Ovary (tissue), 9 donors: ENCODE measurements around the gene KYNU. TPM values are rescaled to one million over a fixed set of nuclear protein-coding genes. Genes with fewer than 3 reads are reported as not detected.

Experiments used
- DNase-seq, 5 donors: peaks; one replicate each; pipeline ENCODE4 v3.0.0-alpha.2; 2019 to 2020
- H3K27ac ChIP-seq, 2 donors: fragments of 200-600 bp; one replicate each; pipeline versions ENCODE4 v1.5.1 to v1.8.0; 2019 to 2022
- H3K27me3 ChIP-seq: fragments of 200-600 bp; one replicate; pipeline ENCODE4 v1.8.0; 2022
- H3K36me3 ChIP-seq: fragments of 200-600 bp; sonication (generic); one replicate; pipeline ENCODE4 v1.5.1; 2019
- H3K4me1 ChIP-seq: one replicate; pipeline ENCODE4 v1.8.1; 2013; ENCODE audit warnings: mild to moderate bottlenecking, moderate library complexity; ENCODE audit not compliant: insufficient read depth
- H3K4me3 ChIP-seq: fragments of 200-600 bp; sonication (generic); one replicate; pipeline ENCODE4 v1.5.1; 2017
- H3K9me3 ChIP-seq, 2 donors: fragments of 200-600 bp in 1 of 2; sonication (generic) in 1 of 2; one replicate each; pipeline versions ENCODE4 v1.5.1 to v1.8.1; 2013 to 2019; ENCODE audit warnings: mild to moderate bottlenecking in 1 of 2, moderate library complexity in 1 of 2
- EP300 ChIP-seq: sonication (generic); formaldehyde crosslinking; IDR thresholded peaks from one replicate; pipeline ENCODE4 v1.6.1; 2017; ENCODE audit warnings: antibody characterized with exemption
- POLR2A ChIP-seq: fragments of 450-650 bp; IDR thresholded peaks from one replicate; pipeline ENCODE4 v1.6.1; 2017; ENCODE audit warnings: antibody characterized with exemption, mild to moderate bottlenecking, moderate library complexity
- WGBS, 3 donors: extraction: QIAGEN DNeasy Blood & Tissue Kit in 1 of 3; methylation state at CpG; one replicate each; pipeline versions ENCODE4 v1.1.5 to v1.1.7; 2013 to 2017; 5-methylcytosine and 5-hydroxymethylcytosine counted together
- intact Hi-C, 4 donors: fragments of 100-400 bp; cut with DNase I; formaldehyde crosslinking; loops; one replicate each; pipeline versions ENCODE4 v1.11.0 to v1.15.1; 2022 to 2023
- polyA plus RNA-seq, 2 donors: library from polyadenylated mRNA; stranded (reverse); fragments of 200-250 nt in 1 of 2; fragments of 350-450 nt in 1 of 2; fragmentation: Illumina TruSeq in 1 of 2; extraction: RNeasy Lipid Tissue Mini Kit (QIAGEN cat#74804) in 1 of 2; gene quantifications; one replicate each; pipeline ENCODE4 v1.2.3, GENCODE V29; 2013 to 2014
- total RNA-seq, 7 donors: library from RNA; depleted of rRNA in 2 of 7; stranded (reverse); fragments of >200 nt in 2 of 7; fragmentation: NEBNext Ultra II Directional in 3 of 7; extraction: Animal tissue kit (Norgen Biotek cat#: 25700) in 3 of 7; gene quantifications; one replicate each; pipeline versions ENCODE4 v1.1.0 to v1.2.4, GENCODE V29; 2016 to 2023
- TF ChIP-seq, protein P1 (sequence below), 3 donors: fragments of 450-650 bp in 2 of 3; fragments of 200-600 bp in 1 of 3; IDR thresholded peaks; one replicate each; pipeline versions ENCODE4 v1.5.1 to v1.8.0; 2016 to 2022; ENCODE audit warnings: antibody characterized with exemption in 3 of 3, mild to moderate bottlenecking in 1 of 3
- donor health status: DM: no; HTN: no; CAD: no; lungs with moderate emphysema.
- donor health status: DM: no; HTN: no; CAD: no.
- donor health status: Bipolar disorder and iron deficiency.
- donor health status: DM: yes; HTN: yes; CAD: no.
- donor health status: DM: no; HTN: no; CAD: no.
- donor health status: DM: yes; HTN: yes; CAD: no.

Gene KYNU
- total and polyA plus RNA-seq, 9 donors: 0.40 to 3.2 (median 0.74) TPM

DNA sequence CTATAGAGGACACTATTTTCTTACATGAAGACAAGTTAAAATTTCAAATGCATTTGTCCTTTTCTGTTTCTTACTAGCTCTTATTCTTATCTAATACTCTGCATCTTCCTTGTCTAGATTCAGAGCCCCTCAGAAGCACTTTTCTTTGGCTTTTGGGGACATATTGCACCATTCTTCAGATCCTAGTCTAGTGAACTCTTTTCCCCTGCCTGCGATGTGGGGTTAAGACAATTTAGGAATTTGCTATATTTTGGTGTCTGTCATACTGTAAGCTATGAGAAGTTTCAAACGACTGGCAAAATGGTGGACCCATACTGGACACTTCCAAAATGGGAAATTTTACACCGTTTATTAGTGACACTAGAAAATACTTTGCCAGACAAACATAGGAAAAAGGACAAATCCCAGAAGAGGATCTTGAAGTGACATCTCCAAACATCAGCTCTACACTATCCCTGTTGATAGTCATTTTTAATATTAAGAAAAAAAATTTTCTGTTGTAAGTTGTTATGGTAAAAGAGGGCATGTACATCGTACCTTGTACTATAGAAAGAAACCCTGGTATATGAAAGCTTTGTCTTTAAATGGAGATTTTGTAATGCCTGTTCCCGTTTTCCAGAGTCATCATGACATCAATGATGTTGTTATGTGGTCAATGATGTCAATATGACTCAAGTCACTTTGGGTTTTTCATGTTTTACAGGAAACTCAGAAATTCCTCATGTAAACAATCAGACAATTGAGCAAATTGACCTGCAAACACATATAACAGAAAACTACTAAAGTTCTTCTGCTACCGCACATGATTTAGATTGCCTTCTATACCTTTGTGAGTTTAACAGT lies 4.4 kb upstream of the KYNU start:
- intact Hi-C loops: no loop called here
- no peak overlapping the region for H3K4me3 ChIP-seq
- DNase-seq: no peak
- no peak for TF ChIP-seq EP300
- TF ChIP-seq, protein P1, sequence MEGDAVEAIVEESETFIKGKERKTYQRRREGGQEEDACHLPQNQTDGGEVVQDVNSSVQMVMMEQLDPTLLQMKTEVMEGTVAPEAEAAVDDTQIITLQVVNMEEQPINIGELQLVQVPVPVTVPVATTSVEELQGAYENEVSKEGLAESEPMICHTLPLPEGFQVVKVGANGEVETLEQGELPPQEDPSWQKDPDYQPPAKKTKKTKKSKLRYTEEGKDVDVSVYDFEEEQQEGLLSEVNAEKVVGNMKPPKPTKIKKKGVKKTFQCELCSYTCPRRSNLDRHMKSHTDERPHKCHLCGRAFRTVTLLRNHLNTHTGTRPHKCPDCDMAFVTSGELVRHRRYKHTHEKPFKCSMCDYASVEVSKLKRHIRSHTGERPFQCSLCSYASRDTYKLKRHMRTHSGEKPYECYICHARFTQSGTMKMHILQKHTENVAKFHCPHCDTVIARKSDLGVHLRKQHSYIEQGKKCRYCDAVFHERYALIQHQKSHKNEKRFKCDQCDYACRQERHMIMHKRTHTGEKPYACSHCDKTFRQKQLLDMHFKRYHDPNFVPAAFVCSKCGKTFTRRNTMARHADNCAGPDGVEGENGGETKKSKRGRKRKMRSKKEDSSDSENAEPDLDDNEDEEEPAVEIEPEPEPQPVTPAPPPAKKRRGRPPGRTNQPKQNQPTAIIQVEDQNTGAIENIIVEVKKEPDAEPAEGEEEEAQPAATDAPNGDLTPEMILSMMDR (IDR thresholded peaks at IDR 0.05): no peak
- no peak for TF ChIP-seq POLR2A
- H3K27ac ChIP-seq: no peak overlapping the region
- no peaks in the 10 kb centered on the region for H3K36me3 ChIP-seq
- no peaks in the 10 kb centered on the region for H3K9me3 ChIP-seq
- H3K4me1 ChIP-seq: no peaks in the 10 kb centered on the region
- no peaks in the 10 kb centered on the region for H3K27me3 ChIP-seq
- WGBS, 3 donors: 85 to 90% (median 87%) methylated on average over 6 of the region's 6 CpGs

DNA sequence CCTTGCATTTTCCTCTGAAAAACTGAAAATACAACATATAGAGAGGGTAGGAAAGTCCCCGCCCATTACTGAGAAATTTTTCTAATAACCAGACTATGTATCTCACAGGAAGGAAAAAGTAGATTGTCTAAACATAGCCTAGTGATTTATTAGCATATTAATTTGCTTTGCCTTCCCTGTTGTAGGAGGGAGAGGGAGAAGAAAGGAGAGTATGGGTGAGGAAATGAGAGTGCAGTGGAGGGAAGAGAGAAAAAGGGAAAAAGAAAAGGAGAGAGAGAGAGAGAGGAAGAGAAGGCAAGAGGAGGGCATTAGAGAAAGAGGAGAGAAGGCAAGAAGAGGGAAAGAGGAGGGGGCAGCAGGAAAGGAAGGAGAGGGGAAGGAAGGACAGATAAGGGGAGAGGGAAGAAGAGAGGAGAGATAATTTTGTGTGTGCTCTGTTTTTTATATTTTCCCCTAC lies 3.6 kb upstream of the KYNU start:
- H3K27me3 ChIP-seq: no peaks in the 10 kb centered on the region
- H3K9me3 ChIP-seq: no peaks in the 10 kb centered on the region
- H3K36me3 ChIP-seq: no peaks in the 10 kb centered on the region
- no peak for DNase-seq
- no peak for TF ChIP-seq EP300
- TF ChIP-seq POLR2A: no peak
- TF ChIP-seq, protein P1 (IDR thresholded peaks at IDR 0.05): no peak
- WGBS, 3 donors: 83 to 89% (median 89%) methylated on average over 1 of the region's 1 CpG
- H3K27ac ChIP-seq: no peak overlapping the region
- H3K4me1 ChIP-seq: no peaks in the 10 kb centered on the region
- intact Hi-C loops: no loop called here
- no peak overlapping the region for H3K4me3 ChIP-seq

DNA sequence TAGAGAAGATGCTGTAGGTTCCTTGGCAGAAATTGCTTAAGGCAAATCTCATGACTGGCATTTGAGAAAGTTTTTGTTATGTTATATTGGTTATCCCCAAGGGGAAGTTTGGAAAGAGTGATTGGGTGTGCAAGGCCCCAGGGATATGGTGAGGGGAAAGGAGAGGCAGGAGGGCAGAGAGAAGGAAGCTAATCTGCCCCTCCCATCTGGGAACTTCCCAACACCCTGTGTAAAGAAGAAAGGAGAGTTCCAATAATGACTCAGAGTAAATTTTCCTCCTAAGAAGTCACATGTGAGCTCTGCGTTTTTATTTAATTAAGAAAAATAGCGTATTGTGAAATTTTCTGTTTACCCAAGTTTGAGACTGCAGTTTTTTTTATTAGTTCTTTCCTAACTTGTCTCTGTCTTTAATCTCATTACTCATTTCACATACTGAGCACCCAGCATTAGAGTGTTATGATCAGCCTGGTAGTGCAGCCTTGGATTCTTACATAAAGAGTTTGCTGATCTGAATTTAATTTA lies 3.1 kb upstream of the KYNU start:
- 58 to 69% (median 65%) methylated on average over 2 of the region's 2 CpGs for WGBS, 3 donors
- Histone ChIP-seq H3K9me3 (no peaks in the 10 kb centered on the region), H3K4me3 (no peak overlapping the region), H3K27me3 (no peaks in the 10 kb centered on the region), H3K4me1 (no peaks in the 10 kb centered on the region), H3K27ac (no peak overlapping the region), H3K36me3 (no peaks in the 10 kb centered on the region)
- no peak for DNase-seq
- intact Hi-C loops: no loop called here
- TF ChIP-seq EP300: no peak
- TF ChIP-seq, protein P1 (IDR thresholded peaks at IDR 0.05): no peak
- TF ChIP-seq POLR2A: no peak

DNA sequence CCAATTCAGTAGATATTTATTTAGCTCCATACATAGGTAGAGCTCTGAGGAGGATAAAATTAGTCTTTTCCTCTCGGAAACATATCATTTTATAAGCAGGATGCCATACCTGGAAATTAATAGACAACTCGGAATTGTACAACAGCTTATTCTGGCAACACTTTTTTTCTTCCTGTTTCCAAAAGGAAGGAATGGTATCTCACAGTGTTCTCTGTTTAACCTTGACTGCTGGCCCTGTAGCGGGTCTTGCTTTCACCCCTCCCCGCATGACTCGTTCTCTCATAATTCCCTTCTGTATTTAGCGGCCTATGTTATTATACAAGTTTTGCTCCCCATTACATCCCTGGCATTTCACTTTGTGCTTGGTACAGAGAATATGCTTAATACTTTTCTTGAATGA lies 2.5 kb upstream of the KYNU start:
- intact Hi-C loops: no loop called here
- H3K4me1 ChIP-seq: no peaks in the 10 kb centered on the region
- H3K27me3 ChIP-seq: no peaks in the 10 kb centered on the region
- DNase-seq: no peak
- TF ChIP-seq POLR2A: no peak
- TF ChIP-seq, protein P1 (IDR thresholded peaks at IDR 0.05): no peak
- no peak for TF ChIP-seq EP300
- no peaks in the 10 kb centered on the region for H3K9me3 ChIP-seq
- no peak overlapping the region for H3K27ac ChIP-seq
- no peaks in the 10 kb centered on the region for H3K36me3 ChIP-seq
- no peak overlapping the region for H3K4me3 ChIP-seq
- 88 to 93% (median 92%) methylated on average over 6 of the region's 6 CpGs for WGBS, 3 donors
